Bladder microvascular endothelial cell (primary cell): ENCODE results near the gene CCL13. TPM values are rescaled to one million over a fixed set of nuclear protein-coding genes. Genes with fewer than 3 reads are reported as not detected.

Experiments
- total RNA-seq: library from RNA; depleted of rRNA; stranded (reverse); fragments of >200 nt; gene quantifications from 2 replicates; pipeline ENCODE4 v1.2.3, GENCODE V29; 2014

The CCL13 gene
- total RNA-seq = not detected in 2 replicates

DNA sequence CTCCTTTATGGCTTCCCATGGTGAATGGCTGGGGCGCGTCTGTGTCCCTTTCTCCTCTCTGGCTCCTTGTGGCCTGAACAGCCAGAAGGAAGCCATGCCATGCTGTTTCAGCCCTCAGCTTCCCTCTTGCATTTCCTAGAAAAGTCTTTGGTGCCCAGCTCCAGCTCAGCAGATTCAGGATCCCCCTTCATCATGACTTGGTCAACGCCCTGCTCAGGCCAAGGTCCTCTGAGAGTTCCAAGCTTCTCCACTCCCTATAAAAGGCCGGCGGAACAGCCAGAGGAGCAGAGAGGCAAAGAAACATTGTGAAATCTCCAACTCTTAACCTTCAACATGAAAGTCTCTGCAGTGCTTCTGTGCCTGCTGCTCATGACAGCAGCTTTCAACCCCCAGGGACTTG, at the start of gene CCL13:
TSS of gene CCL13 (plus strand) at position 287 of the 400 bp plus-strand sequence. CDS start at position 334, 47 bp downstream.

DNA sequence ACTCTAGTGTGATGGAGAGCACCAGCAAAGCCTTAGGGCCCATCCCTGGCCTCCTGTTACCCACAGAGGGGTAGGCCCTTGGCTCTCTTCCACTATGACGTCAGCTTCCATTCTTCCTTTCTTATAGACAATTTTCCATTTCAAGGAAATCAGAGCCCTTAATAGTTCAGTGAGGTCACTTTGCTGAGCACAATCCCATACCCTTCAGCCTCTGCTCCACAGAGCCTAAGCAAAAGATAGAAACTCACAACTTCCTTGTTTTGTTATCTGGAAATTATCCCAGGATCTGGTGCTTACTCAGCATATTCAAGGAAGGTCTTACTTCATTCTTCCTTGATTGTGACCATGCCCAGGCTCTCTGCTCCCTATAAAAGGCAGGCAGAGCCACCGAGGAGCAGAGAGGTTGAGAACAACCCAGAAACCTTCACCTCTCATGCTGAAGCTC, 37.2 kb upstream of the CCL13 start, which contains the start of gene CCL8:
TSS of gene CCL8 (plus strand) at position 397 of the 445 bp plus-strand sequence. CDS start 67 bp downstream, outside the sequence.

DNA sequence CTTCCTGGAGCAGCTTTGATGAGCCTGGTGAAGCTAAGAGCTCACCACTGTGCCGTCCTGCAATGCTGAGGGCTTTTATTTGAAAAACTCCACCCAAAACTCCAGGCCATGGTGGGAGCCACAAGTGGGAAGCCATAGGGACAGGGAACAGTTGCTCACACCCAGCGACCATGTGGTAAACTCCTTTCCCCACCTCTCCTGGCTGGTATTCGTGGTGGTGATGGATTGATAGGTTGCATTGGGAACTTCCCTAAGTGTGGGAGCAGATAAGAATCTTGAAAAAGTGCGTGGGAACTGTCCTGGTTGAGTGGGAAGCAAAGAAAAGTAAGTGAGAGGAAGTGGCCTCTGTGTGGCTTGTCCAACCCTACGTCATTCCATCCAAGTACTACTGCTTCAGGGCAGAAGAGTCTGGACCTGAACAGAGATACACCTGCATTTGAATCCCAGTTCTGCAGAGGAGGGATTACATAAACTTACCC, 6.9 kb downstream of the CCL13 start, which contains the start of gene CCL1:
TSS of gene CCL1 (minus strand) at position 51 of the 479 bp plus-strand sequence. CDS start 72 bp downstream, outside the sequence.

Other genes with a start within 250 kb of the CCL13 start
- 153 and 310 TPM in 2 replicates for gene CCL2, start 101.2 kb upstream of the CCL13 start, total RNA-seq
- gene CCL7, start 86.3 kb upstream of the CCL13 start, total RNA-seq = 0.38 TPM in 1 of 2 replicates, not detected in the other
- gene CCL11, start 70.7 kb upstream of the CCL13 start, total RNA-seq = not detected in 2 replicates
- 0.13 and 0.16 TPM in 2 replicates for gene CCL8, start 37.0 kb upstream of the CCL13 start, total RNA-seq
- not detected in 2 replicates for gene CCL1, start 6.8 kb downstream of the CCL13 start, total RNA-seq
- gene TMEM132E, start 223.1 kb downstream of the CCL13 start, total RNA-seq = not detected in 2 replicates